Mesothelial cell of epicardium (in vitro differentiated cells): ENCODE results near the gene NAALADL2. TPM values are rescaled to one million over a fixed set of nuclear protein-coding genes. Genes with fewer than 3 reads are reported as not detected.

Experiments
- DNase-seq, 2 experiments: peaks; one replicate each; pipeline ENCODE4 v3.0.0; 2021; ENCODE audit warnings: low spot score in 2 of 2; ENCODE audit not compliant: unreplicated experiment in 2 of 2
- H3K27ac Mint-ChIP-seq: 2 replicates; pipeline ENCODE4 v1.8.0; 2021; ENCODE audit warnings: mixed read lengths
- H3K27me3 Mint-ChIP-seq: 2 replicates; pipeline ENCODE4 v1.8.0; 2021; ENCODE audit warnings: low read depth, mixed read lengths
- H3K36me3 Mint-ChIP-seq: 2 replicates; pipeline ENCODE4 v1.8.0; 2021; ENCODE audit warnings: mixed read lengths
- H3K4me1 Mint-ChIP-seq: 2 replicates; pipeline ENCODE4 v1.8.0; 2021; ENCODE audit warnings: mixed read lengths
- H3K4me3 Mint-ChIP-seq: 2 replicates; pipeline ENCODE4 v1.8.0; 2021; ENCODE audit warnings: mild to moderate bottlenecking, moderate library complexity, mixed read lengths
- H3K9me3 Mint-ChIP-seq: 2 replicates; pipeline ENCODE4 v1.8.0; 2021; ENCODE audit warnings: mixed read lengths
- CTCF ChIP-seq: fragments of 200-600 bp; sonication (generic); IDR thresholded peaks from one replicate; pipeline ENCODE4 v1.5.0; 2021; ENCODE audit warnings: antibody characterized with exemption; ENCODE audit not compliant: unreplicated experiment
- total RNA-seq: library from RNA; stranded (reverse); gene quantifications from 3 replicates; pipeline ENCODE4 v1.2.1, GENCODE V29; 2021

Gene NAALADL2
- total RNA-seq, 1 donor from 2014 or later: 27.9 TPM

DNA sequence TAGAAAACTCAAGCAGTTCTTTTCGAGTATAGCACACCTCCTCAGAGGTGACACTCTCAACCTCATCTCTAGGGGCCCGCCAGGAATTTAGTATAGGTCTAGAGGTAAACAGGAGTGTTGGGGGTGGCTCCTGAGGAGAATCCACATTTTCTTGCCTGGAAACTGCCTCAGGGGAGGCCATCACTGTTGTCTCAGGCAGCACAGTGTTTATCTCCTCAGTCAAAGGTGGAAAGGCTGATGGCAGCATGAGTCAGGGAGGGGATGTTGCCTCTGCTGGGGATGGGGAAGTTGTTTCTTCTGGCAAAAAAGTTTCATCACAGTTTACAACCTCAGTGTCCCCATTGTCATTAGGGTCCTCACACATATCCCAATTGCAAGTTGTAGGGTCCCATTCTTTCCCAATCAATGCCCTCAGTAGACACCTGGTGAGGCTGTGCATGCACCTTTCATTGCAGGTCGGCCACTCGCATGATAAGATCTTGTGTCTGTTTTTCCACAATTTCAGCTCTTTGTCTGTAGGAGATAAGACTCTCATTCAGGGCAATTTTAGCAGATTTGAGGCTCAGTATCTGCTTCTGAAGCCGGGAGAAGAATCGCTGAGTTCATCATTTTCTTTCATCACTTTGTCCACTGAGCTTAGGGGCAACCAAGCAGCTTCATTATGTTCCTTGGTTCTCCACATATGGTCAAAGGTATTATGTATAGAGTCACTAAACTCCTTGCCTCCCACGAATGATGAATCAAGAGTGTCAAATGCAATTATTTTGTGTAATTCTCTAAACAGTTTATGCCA is 25.8 kb downstream of the NAALADL2 start:
- H3K4me1 Mint-ChIP-seq: no peaks in the 10 kb centered on the region
- no peak overlapping the region for H3K27ac Mint-ChIP-seq
- no peak for DNase-seq
- H3K27me3 Mint-ChIP-seq: no peaks in the 10 kb centered on the region
- TF ChIP-seq CTCF: no peak
- H3K9me3 Mint-ChIP-seq: peaks cover 26% of the 10 kb centered on the region
- H3K4me3 Mint-ChIP-seq: no peak overlapping the region
- peaks cover 7% of the 10 kb centered on the region for H3K36me3 Mint-ChIP-seq

- peaks cover 38% of the 10 kb centered on the region for H3K9me3 Mint-ChIP-seq
- H3K4me1 Mint-ChIP-seq: no peaks in the 10 kb centered on the region
- no peak for TF ChIP-seq CTCF
- no peak overlapping the region for H3K27ac Mint-ChIP-seq
- peaks cover 16% of the 10 kb centered on the region for H3K36me3 Mint-ChIP-seq
- DNase-seq: no peak
- no peak overlapping the region for H3K4me3 Mint-ChIP-seq
- H3K27me3 Mint-ChIP-seq: no peaks in the 10 kb centered on the region
Measured at GRCh38 chr3:174891524-174892203, 32.5 kb downstream of the NAALADL2 start.

- Mint-ChIP-seq H3K4me1 (peaks cover 3% of the 10 kb centered on the region), H3K27me3 (no peaks in the 10 kb centered on the region), H3K4me3 (no peak overlapping the region), H3K27ac (no peak overlapping the region), H3K9me3 (no peaks in the 10 kb centered on the region), H3K36me3 (no peaks in the 10 kb centered on the region)
- DNase-seq: no peak
- no peak for TF ChIP-seq CTCF
Measured at GRCh38 chr3:174907027-174907426, 47.9 kb downstream of the NAALADL2 start.

- no peak for DNase-seq
Measured at GRCh38 chr3:174907628-174908407, 48.7 kb downstream of the NAALADL2 start.

More at GRCh38 chr3:174907628-174908407, 48.7 kb downstream of the NAALADL2 start:
- no peak overlapping the region for H3K27ac Mint-ChIP-seq
- no peak for TF ChIP-seq CTCF
- H3K27me3 Mint-ChIP-seq: no peaks in the 10 kb centered on the region
- no peaks in the 10 kb centered on the region for H3K36me3 Mint-ChIP-seq
- H3K9me3 Mint-ChIP-seq: no peaks in the 10 kb centered on the region
- H3K4me1 Mint-ChIP-seq: peaks cover 7% of the 10 kb centered on the region
- H3K4me3 Mint-ChIP-seq: no peak overlapping the region
